Measurements from ENCODE around the gene FOXRED2. TPM values are rescaled to one million over a fixed set of nuclear protein-coding genes. Genes with fewer than 3 reads are reported as not detected.
A peak's percentile ranks its signal among the peaks of the same experiment; 100 is the strongest.
"Not testable (repeated sequence)": the region's sequence is repeated elsewhere in the genome, so short reads cannot be mapped to it uniquely, and the experiment has no call there.

Gene FOXRED2
- total RNA-seq, 1 donor from 2014 or later: 48.0 TPM

DNA sequence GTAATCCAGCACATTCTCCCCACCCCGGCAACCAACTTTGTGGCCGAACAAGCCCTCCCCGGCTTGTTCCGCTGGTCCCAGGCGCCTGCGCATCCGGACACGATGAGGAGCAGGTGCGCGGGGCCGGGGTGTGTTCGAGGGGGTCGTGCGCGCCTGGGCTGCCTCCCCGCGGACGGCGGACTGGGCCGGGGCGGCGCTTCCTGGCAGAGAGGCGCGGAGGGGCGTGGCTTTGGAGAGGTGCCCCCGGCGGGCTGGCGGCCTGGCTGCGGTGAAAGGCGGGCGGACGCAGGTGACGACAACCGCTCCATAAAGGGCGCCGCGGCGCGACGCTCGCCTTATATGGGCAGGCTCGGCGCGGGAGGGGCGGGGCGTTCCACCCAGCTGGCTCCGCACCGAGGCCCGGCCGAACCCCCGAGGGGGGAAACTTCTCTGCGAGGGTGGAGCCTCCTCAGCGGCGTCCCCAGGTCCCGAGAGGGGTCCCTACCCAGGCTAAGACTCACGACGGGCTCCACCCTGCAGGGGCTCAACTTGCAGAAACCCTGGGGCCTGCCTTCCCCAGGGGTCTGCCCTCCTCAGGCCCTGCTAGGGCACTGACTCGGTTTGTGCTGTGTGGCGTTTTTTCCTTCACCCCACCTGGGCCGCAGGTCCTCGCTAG, 51.8 kb downstream of the FOXRED2 start:
- Mint-ChIP-seq H3K27me3 (ENCODE audit: unreplicated experiment) (no peaks in the 10 kb centered on the region), H3K9me3 (ENCODE audit: unreplicated experiment) (no peaks in the 10 kb centered on the region), H3K36me3 (ENCODE audit: unreplicated experiment) (no peaks in the 10 kb centered on the region), H3K4me1 (ENCODE audit: unreplicated experiment) (peaks cover 41% of the 10 kb centered on the region), H3K4me3 (ENCODE audit: unreplicated experiment) (peak overlapping the region; percentile 48), H3K27ac (ENCODE audit: unreplicated experiment) (peak overlapping the region; percentile 50)
- no peak for TF ChIP-seq CTCF (IDR thresholded peaks at IDR 0.05)
- peak; percentile 90 for DNase-seq (ENCODE audit: extremely low spot score, unreplicated experiment)

GRCh38 chr22:36453855-36454378, 52.9 kb downstream of the FOXRED2 start:
- Mint-ChIP-seq H3K27me3 (ENCODE audit: unreplicated experiment) (no peaks in the 10 kb centered on the region), H3K27ac (ENCODE audit: unreplicated experiment) (peak overlapping the region; percentile 64), H3K36me3 (ENCODE audit: unreplicated experiment) (no peaks in the 10 kb centered on the region), H3K4me1 (ENCODE audit: unreplicated experiment) (peaks cover 36% of the 10 kb centered on the region), H3K9me3 (ENCODE audit: unreplicated experiment) (no peaks in the 10 kb centered on the region), H3K4me3 (ENCODE audit: unreplicated experiment) (no peak overlapping the region)
- TF ChIP-seq CTCF (IDR thresholded peaks at IDR 0.05): no peak
- no peak for DNase-seq (ENCODE audit: extremely low spot score, unreplicated experiment)

DNA sequence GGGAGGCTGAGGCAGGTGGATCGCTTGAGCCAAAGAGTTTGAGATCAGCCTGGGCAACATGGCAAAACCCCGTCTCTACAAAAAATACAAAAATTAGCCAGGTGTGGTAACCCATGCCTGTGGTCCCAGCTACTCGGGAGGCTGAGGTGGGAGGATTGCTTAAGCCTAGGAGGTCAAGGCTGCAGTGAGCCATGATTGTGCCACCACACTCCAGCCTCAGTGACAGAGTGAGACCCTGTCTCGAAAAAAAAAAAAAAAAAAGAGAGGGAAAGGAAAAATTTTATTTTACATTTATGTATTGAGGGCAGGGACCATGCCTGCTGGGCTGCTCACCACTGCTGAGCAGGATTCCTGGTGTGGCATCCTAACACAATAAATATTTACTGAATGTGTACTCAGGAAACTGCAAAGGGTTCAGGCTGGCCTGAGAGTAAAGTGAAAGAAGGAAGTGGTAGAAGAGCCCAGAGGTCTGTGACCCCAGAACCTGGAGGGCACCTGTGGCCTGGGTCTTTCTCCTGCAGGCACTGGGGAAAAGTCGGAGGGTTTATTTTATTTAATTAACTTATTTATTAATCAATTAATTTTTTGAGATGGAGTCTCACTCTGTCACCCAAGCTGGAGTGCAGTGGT, 53.7 kb downstream of the FOXRED2 start:
- not testable (repeated sequence) for H3K27me3 Mint-ChIP-seq (ENCODE audit: unreplicated experiment); H3K4me3 Mint-ChIP-seq (ENCODE audit: unreplicated experiment); H3K9me3 Mint-ChIP-seq (ENCODE audit: unreplicated experiment); DNase-seq (ENCODE audit: extremely low spot score, unreplicated experiment); H3K36me3 Mint-ChIP-seq (ENCODE audit: unreplicated experiment)
- Mint-ChIP-seq H3K27ac (ENCODE audit: unreplicated experiment) (peak overlapping the region; percentile 46), H3K4me1 (ENCODE audit: unreplicated experiment) (peaks cover 33% of the 10 kb centered on the region)

DNA sequence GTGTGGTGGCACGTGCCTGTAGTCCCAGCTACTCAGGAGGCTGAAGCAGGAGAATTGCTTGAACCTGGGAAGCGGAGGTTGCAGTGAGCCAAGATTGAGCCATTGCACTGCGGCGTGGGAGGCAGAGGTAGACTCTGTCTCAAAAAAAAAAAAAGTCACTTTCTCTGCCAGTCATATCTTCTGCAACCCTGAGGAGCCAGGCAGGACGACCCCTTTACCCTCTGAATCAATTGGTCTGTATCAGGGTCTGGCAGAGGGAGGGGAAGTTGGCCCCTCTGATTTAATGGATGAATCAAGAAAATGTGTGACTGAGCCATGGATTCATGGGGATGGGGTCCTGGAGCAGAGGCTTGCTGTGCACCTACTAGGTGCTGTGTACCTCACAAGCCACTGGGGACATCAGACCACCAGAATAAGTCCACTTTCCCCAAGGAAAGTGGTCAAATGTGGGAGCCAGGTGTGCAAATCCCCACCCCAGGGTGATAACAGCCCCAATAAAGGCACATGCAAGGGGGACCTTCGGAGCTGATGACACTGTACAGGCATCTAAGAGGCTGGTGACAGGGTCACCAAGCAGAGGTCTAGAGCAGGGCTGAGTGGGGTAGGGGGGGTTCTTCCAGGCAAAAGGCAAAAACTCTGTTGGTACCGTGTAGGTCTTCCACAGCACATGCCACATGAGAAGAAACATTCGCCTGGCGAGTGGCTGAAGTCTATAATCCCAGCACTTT, 54.4 kb downstream of the FOXRED2 start:
- Mint-ChIP-seq H3K27me3 (ENCODE audit: unreplicated experiment) (no peaks in the 10 kb centered on the region), H3K4me1 (ENCODE audit: unreplicated experiment) (peaks cover 26% of the 10 kb centered on the region), H3K36me3 (ENCODE audit: unreplicated experiment) (no peaks in the 10 kb centered on the region), H3K4me3 (ENCODE audit: unreplicated experiment) (no peak overlapping the region), H3K27ac (ENCODE audit: unreplicated experiment) (no peak overlapping the region), H3K9me3 (ENCODE audit: unreplicated experiment) (no peaks in the 10 kb centered on the region)
- DNase-seq (ENCODE audit: extremely low spot score, unreplicated experiment): no peak
- no peak for TF ChIP-seq CTCF (IDR thresholded peaks at IDR 0.05)

- not testable (repeated sequence) for H3K9me3 Mint-ChIP-seq (ENCODE audit: unreplicated experiment); DNase-seq (ENCODE audit: extremely low spot score, unreplicated experiment); H3K4me3 Mint-ChIP-seq (ENCODE audit: unreplicated experiment); H3K27ac Mint-ChIP-seq (ENCODE audit: unreplicated experiment); H3K27me3 Mint-ChIP-seq (ENCODE audit: unreplicated experiment); H3K36me3 Mint-ChIP-seq (ENCODE audit: unreplicated experiment)
- peaks cover 25% of the 10 kb centered on the region for H3K4me1 Mint-ChIP-seq (ENCODE audit: unreplicated experiment)
Measured at GRCh38 chr22:36450923-36451322, 55.9 kb downstream of the FOXRED2 start.

All from osteocyte (in vitro differentiated cells).